Measurements from ENCODE around the gene FSTL4. TPM values are rescaled to one million over a fixed set of nuclear protein-coding genes. Genes with fewer than 3 reads are reported as not detected.

The FSTL4 gene
- total and polyA plus RNA-seq, 9 donors: 0.07 to 0.22 (median 0.15) TPM; not detected in 4

DNA sequence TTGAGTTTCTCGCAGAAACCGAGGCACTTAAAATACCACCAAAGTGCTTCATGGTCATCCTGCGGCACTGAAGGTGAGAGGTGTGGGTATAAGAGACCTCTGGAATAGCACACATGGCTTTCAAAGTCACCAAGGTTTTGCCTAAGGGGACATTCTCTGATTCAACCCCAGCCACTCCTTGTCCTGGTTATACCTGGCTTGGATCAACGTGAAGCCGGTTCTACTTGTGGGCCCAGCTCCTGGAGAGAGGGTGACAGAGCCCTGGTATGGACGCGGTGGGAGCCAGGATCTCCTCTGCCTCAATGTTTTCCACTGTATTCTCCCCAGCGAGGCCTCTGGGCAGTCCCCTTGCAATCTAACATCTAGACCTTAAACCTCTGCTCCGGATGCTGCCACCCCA, 132.0 kb downstream of the FSTL4 start:
- Histone ChIP-seq H3K4me3 (no peak overlapping the region), H3K27me3 (no peaks in the 10 kb centered on the region), H3K4me1 (ENCODE audit: insufficient read depth) (no peaks in the 10 kb centered on the region), H3K36me3 (no peaks in the 10 kb centered on the region), H3K9me3 (no peaks in the 10 kb centered on the region), H3K27ac (no peak overlapping the region)
- intact Hi-C loops (cut with DNase I): no loop called here
- WGBS, 3 donors: 94 to 96% (median 95%) methylated on average over 9 of the region's 9 CpGs
- TF ChIP-seq EP300 (IDR thresholded peaks at IDR 0.05) (no peak), POLR2A (IDR thresholded peaks at IDR 0.05) (no peak)
- TF ChIP-seq, protein P1, sequence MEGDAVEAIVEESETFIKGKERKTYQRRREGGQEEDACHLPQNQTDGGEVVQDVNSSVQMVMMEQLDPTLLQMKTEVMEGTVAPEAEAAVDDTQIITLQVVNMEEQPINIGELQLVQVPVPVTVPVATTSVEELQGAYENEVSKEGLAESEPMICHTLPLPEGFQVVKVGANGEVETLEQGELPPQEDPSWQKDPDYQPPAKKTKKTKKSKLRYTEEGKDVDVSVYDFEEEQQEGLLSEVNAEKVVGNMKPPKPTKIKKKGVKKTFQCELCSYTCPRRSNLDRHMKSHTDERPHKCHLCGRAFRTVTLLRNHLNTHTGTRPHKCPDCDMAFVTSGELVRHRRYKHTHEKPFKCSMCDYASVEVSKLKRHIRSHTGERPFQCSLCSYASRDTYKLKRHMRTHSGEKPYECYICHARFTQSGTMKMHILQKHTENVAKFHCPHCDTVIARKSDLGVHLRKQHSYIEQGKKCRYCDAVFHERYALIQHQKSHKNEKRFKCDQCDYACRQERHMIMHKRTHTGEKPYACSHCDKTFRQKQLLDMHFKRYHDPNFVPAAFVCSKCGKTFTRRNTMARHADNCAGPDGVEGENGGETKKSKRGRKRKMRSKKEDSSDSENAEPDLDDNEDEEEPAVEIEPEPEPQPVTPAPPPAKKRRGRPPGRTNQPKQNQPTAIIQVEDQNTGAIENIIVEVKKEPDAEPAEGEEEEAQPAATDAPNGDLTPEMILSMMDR (IDR thresholded peaks at IDR 0.05): no peak
- no peak for DNase-seq

DNA sequence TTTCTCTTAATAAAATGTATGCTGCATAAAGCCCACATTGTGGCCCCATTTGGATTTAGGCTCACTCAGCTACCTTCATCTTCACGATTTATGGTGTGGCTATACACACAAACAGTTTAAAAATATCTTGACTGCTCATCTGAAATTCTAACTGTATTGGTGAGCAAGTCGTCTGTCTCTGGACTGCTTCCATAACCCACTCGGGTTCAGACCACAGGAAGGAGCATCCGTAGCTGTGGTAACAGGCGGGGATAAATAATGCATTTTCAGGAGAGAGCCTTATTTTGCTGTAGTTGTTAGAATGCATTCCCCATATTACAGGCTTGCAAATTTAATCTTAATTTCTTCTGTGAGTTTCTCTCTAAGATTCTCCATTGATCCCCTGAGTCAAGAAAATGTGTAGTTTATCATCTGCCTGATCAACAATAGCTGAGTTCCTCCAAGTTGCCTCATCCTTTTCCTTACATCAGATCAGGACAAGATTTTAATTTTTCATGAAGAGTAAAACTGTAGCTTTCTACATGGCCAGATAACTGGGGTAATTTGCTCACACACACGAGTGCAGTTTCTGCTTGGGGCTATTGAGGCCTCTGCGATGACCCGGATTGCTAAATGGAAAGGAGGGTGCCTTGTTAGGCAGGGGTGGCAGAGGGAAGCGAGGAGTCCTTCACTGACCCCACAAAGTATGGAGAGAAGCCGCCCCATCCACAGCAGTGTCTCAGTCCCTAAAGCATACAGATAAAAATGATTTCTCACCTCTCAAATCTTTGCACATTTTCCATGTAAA, 133.9 kb downstream of the FSTL4 start:
- Histone ChIP-seq H3K4me3 (no peak overlapping the region), H3K36me3 (no peaks in the 10 kb centered on the region), H3K4me1 (ENCODE audit: insufficient read depth) (no peaks in the 10 kb centered on the region), H3K27me3 (no peaks in the 10 kb centered on the region), H3K9me3 (no peaks in the 10 kb centered on the region), H3K27ac (no peak overlapping the region)
- 67 to 70% (median 67%) methylated on average over 10 of the region's 10 CpGs for WGBS, 3 donors
- DNase-seq: no peak
- TF ChIP-seq, protein P1 (IDR thresholded peaks at IDR 0.05): no peak
- intact Hi-C loops (cut with DNase I): no loop called here

DNA sequence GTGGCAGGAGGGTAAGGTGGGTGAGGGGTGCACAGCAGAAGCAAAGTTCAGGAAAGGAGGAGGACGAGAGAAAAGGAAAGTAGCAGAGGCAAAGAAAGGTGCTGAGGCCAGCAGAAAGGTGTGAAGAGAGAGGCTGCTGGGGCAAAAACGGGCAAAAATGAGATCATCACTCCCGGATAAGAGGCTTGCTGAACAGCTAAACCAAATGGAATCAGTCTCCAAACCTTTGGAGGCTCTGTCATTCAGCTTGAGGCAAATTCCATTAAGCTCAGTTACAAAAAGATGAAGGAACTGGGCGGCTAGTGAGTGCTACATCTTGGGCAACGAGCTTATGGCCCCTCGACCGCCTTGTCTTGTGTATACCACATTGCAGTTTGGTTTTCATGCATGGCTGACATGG, 136.4 kb downstream of the FSTL4 start:
- Histone ChIP-seq H3K4me3 (no peak overlapping the region), H3K27ac (no peak overlapping the region), H3K36me3 (no peaks in the 10 kb centered on the region), H3K4me1 (ENCODE audit: insufficient read depth) (no peaks in the 10 kb centered on the region), H3K9me3 (no peaks in the 10 kb centered on the region), H3K27me3 (no peaks in the 10 kb centered on the region)
- intact Hi-C loops (cut with DNase I): no loop called here
- TF ChIP-seq EP300 (IDR thresholded peaks at IDR 0.05) (no peak), POLR2A (IDR thresholded peaks at IDR 0.05) (no peak)
- TF ChIP-seq, protein P1 (IDR thresholded peaks at IDR 0.05): no peak
- WGBS, 3 donors: 74 to 86% (median 76%) methylated on average over 7 of the region's 7 CpGs
- DNase-seq: no peak

DNA sequence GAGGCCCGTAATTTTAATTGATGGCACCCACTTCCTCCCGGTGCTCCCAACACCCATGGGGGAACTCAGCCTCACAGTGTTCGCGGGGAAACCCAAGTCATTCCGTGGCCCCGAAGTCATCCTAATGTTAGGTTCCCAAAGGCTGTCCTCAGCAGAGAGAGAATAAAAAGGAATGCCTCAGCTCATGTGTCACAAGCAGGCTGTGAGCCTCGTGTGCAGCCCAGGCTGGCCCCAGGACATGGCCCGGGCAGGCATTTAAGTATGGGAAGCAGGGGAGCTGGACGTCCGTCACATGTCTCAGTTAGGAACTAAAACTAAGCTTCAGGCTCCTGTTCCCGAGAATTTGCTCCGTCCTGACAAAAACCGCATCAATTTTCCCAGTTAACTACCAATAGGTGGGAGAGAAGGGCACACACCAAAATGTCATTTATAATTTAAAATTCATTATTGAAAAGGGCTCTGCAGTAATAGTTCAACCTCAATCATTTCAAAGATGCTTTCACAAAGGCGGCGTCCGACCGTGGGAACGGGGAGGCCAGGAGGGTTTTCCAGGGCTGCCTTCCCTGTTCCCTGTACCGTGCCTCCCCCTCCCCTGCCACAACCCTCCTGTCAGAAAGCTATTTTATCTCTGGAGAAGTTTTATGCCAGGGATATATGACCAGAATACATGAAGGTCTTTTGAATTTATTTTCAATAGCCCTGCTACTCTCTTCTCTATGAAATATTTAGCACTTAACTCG, 137.3 kb downstream of the FSTL4 start:
- intact Hi-C loops (cut with DNase I): no loop called here
- no peak overlapping the region for H3K4me3 ChIP-seq
- H3K27ac ChIP-seq: no peak overlapping the region
- H3K4me1 ChIP-seq (ENCODE audit: insufficient read depth): no peaks in the 10 kb centered on the region
- 36 to 40% (median 36%) methylated on average over 20 of the region's 20 CpGs for WGBS, 3 donors
- DNase-seq: no peak
- H3K27me3 ChIP-seq: no peaks in the 10 kb centered on the region
- no peaks in the 10 kb centered on the region for H3K9me3 ChIP-seq
- TF ChIP-seq EP300 (IDR thresholded peaks at IDR 0.05) (no peak), POLR2A (IDR thresholded peaks at IDR 0.05) (no peak)
- TF ChIP-seq, protein P1 (IDR thresholded peaks at IDR 0.05): no peak
- H3K36me3 ChIP-seq: no peaks in the 10 kb centered on the region

Data from ovary (tissue), 9 donors.